Measurements from ENCODE around the gene VMAC. TPM values are rescaled to one million over a fixed set of nuclear protein-coding genes. Genes with fewer than 3 reads are reported as not detected.

VMAC gene
- total RNA-seq, 2 experiments from 2014 or later: 15.6 to 17.5 TPM

DNA sequence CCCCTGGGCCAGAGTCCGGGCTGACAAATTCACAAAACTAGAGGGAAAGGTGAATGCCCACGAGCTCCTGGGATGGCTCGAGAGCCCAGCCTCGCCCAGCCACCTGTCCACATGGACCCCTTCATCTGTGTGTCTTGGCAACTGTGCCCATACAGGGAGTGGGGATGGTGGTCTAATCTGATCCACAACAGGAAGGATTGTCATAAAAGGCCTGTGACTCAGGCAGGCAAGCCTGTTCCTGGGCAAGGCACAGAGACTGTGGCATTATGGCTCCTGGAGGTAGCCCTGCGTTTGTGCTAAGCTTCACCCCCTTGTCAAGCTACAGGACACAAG lies 29.4 kb downstream of the VMAC start:
- no peak overlapping the region for H3K4me3 Mint-ChIP-seq
- ATAC-seq (ENCODE audit: low read depth) (no peak), DNase-seq (no peak)
- no peaks in the 10 kb centered on the region for H3K4me1 Mint-ChIP-seq
- no peaks in the 10 kb centered on the region for H3K9me3 Mint-ChIP-seq
- H3K27ac Mint-ChIP-seq: no peak overlapping the region
- H3K36me3 Mint-ChIP-seq: peaks cover 7% of the 10 kb centered on the region
- POLR2A ChIA-PET: interaction anchor here (1.3 kb wide), 1 partner anchor 13 kb away, joined by 4 read pairs; no protein-coding TSS in a partner anchor
- H3K27me3 Mint-ChIP-seq: no peaks in the 10 kb centered on the region

DNA sequence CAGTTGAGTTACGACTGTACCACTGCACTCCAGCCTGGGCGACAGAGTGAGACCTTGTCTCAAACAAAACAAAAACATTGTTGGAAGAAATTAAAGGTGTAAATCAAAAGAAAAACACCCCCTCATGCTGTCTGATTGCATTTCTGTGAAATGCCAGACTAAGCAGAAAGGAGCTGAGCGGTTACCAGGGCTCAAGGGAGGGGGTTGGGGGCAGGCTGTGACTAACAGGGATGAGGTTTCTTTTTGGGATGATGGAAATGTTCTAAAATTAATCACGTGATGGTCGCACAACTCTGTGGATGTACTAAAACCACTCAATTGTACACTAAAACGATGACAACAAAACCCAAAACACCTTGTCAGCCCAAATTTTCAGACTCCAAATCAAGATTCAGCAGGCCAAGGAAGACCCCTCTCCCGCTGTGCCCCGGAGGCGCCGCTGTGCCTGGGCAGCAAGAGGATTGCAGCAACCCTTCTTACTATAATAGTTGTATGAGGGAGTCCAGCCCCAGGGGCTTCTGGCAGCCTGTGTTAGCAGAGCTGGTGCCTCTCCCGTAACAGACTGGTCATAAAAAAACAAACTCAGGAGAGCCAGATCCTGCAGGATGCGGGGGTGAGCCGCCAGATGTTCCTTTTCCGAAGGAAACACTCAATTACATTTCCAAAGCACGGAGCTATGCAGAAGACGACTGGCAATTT lies 30.3 kb downstream of the VMAC start:
- H3K4me1 Mint-ChIP-seq: no peaks in the 10 kb centered on the region
- H3K27me3 Mint-ChIP-seq: no peaks in the 10 kb centered on the region
- no peak for ATAC-seq (ENCODE audit: low read depth)
- no peak overlapping the region for H3K4me3 Mint-ChIP-seq
- no peak overlapping the region for H3K27ac Mint-ChIP-seq
- DNase-seq: no peak
- POLR2A ChIA-PET: no interaction called here
- no peaks in the 10 kb centered on the region for H3K9me3 Mint-ChIP-seq
- peaks cover 7% of the 10 kb centered on the region for H3K36me3 Mint-ChIP-seq

DNA sequence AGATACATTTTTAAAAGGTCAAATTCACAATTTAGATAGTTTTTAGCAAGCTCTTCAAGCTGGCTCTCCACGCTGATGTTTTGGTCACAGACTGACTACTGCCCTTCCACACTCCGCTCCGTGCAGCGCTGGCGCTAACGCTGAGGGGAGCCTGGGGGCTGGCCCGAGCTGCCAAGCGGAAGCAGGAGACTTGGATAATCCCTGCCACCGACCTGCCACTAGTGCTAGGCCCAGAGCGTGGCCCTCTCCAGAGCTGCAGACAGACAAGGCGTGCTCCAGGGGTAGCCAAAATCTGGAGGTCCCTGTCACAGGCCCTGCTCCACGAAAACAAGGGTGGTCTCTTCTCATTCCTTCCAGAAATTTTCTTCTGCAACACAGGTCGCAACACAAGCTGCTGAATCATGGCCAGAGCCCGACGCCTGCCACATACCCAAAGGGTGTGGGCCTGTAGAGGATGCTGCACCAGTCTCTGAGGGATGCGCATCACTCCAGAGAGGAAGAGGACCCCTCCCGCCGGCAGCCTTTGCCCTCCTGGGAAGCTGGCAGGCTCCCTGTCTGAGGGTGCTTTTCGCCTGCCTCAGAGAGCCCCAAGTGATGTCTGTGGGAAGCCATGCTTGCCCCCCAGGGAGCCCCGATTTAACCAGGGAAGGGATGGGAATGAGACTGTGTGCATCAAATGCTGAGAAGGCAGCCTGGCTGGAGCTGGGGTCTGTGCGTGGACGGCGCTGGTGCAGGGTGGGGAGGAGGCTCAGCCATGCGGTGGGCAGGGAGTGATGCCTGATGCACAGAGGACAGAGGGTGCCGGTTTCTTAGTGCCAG lies 31.0 kb downstream of the VMAC start:
- no peaks in the 10 kb centered on the region for H3K4me1 Mint-ChIP-seq
- POLR2A ChIA-PET: no interaction called here
- ATAC-seq (ENCODE audit: low read depth) (no peak), DNase-seq (no peak)
- peaks cover 7% of the 10 kb centered on the region for H3K36me3 Mint-ChIP-seq
- H3K4me3 Mint-ChIP-seq: no peak overlapping the region
- H3K27ac Mint-ChIP-seq: no peak overlapping the region
- H3K27me3 Mint-ChIP-seq: no peaks in the 10 kb centered on the region
- no peaks in the 10 kb centered on the region for H3K9me3 Mint-ChIP-seq

DNA sequence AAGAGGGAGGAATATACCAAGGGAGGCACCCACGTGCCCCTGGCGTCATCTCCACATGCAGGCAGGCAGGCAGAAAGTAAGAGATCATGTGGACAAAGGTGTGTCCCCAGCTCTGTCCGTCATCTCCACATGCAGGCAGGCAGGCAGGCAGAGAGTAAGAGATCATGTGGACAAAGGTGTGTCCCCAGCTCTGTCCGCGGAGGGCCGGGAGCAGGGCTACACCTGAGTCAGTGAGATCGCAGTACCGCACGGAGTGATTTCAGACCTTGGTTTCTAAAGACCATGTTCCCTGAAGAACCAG lies 31.6 kb downstream of the VMAC start:
- H3K27ac Mint-ChIP-seq: no peak overlapping the region
- H3K4me3 Mint-ChIP-seq: no peak overlapping the region
- H3K27me3 Mint-ChIP-seq: no peaks in the 10 kb centered on the region
- DNase-seq (no peak), ATAC-seq (ENCODE audit: low read depth) (no peak)
- H3K4me1 Mint-ChIP-seq: no peaks in the 10 kb centered on the region
- H3K36me3 Mint-ChIP-seq: peaks cover 7% of the 10 kb centered on the region
- H3K9me3 Mint-ChIP-seq: no peaks in the 10 kb centered on the region
- POLR2A ChIA-PET: no interaction called here

DNA sequence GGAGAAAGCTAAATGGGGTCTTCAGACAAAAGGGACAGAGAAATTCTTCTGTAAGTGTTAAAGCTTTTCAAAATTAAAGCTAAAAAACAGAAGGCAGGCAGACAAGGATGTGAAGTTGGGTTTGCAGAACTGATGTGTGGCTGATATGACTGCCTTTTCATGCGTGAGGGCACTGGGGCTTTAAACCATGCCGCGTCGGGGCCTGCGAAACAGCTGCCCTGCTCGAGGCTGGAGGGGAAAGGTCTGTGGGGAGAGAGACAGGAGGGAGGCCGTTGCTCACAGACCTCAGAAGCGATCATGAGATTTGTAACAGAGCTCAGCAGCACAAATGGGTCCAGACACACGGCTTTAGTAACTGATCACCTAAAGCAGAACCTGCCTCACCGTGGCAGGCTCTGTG lies 32.9 kb downstream of the VMAC start:
- ATAC-seq (ENCODE audit: low read depth) (no peak), DNase-seq (no peak)
- Mint-ChIP-seq H3K27me3 (no peaks in the 10 kb centered on the region), H3K27ac (peak overlapping the region; percentile 34), H3K4me3 (no peak overlapping the region), H3K36me3 (peaks cover 7% of the 10 kb centered on the region), H3K9me3 (no peaks in the 10 kb centered on the region), H3K4me1 (no peaks in the 10 kb centered on the region)
- POLR2A ChIA-PET: interaction anchor here (0.6 kb wide), 1 partner anchor 222 kb away, joined by 3 read pairs; no protein-coding TSS in a partner anchor

DNA sequence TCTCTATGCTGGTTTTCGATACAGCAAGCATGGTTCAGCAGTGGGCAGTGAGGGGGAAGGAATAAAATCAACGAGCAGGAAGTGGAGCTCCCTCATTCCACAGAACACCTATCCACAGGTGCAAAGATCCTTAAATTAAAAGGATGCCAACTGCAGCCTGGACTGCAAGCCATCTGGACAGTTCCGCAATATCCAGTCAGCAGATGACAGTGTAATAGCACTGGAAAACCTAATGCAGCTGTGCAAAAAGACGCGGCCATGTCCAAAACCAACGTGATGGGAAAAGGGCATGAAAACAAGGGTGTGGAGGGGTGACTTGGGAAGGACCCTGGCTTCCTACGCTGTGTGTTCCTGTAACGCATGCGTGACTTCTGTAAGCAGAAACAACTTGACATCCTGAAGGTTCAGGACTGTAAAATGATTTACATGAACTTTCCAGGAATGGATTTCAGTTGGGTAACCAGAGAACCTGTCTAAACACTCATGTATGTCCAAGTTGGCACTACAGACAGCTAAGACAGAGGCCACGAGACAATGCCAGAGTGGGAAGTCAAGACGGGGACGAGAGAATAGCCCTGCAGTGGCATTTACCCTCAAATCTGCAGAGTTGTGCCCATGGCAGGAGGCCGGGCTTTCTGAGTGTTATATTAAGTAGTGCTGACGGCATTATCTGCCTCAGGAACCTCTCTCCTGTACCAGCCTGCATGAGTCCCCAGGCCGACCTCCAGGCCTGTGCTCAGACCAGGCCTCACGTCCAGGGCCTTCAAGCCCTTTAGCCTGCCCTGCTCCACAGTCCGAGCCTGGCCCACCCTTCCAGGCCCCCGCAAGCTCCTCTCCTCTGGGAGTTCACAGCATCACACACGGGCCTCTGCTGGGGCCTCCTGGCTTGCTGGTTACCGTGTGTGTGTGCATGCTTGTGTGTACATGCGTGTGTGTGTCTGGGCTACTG lies 35.9 kb downstream of the VMAC start:
- H3K4me3 Mint-ChIP-seq: no peak overlapping the region
- H3K27ac Mint-ChIP-seq: no peak overlapping the region
- DNase-seq (no peak), ATAC-seq (ENCODE audit: low read depth) (no peak)
- H3K27me3 Mint-ChIP-seq: no peaks in the 10 kb centered on the region
- no peaks in the 10 kb centered on the region for H3K9me3 Mint-ChIP-seq
- POLR2A ChIA-PET: no interaction called here
- H3K36me3 Mint-ChIP-seq: peaks cover 3% of the 10 kb centered on the region
- H3K4me1 Mint-ChIP-seq: peaks cover 7% of the 10 kb centered on the region

DNA sequence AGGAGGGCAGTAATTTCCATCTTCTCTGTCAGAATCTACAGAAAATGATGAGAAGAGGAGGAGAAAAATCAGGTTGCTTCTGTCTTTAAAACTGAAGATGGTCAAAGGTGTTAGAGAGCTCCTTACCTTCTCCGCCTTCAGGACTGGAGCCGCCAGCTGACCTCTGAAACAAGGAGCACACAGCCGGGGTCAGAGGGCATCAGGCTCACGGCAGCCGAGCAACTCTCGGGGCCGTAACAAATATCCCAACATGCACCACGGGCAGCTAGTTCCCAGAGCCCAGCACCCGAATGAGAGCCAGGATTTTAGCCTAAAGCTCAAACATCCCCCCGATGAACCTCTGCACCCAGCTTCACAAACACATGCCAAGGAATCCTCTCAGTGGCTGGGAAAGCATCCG lies 37.0 kb downstream of the VMAC start:
- no peaks in the 10 kb centered on the region for H3K9me3 Mint-ChIP-seq
- no peak overlapping the region for H3K27ac Mint-ChIP-seq
- peaks cover 7% of the 10 kb centered on the region for H3K4me1 Mint-ChIP-seq
- POLR2A ChIA-PET: interaction anchor here (1.2 kb wide), 1 partner anchor 11 kb away, joined by 5 read pairs; no protein-coding TSS in a partner anchor
- no peaks in the 10 kb centered on the region for H3K27me3 Mint-ChIP-seq
- DNase-seq (no peak), ATAC-seq (ENCODE audit: low read depth) (no peak)
- no peaks in the 10 kb centered on the region for H3K36me3 Mint-ChIP-seq
- no peak overlapping the region for H3K4me3 Mint-ChIP-seq

DNA sequence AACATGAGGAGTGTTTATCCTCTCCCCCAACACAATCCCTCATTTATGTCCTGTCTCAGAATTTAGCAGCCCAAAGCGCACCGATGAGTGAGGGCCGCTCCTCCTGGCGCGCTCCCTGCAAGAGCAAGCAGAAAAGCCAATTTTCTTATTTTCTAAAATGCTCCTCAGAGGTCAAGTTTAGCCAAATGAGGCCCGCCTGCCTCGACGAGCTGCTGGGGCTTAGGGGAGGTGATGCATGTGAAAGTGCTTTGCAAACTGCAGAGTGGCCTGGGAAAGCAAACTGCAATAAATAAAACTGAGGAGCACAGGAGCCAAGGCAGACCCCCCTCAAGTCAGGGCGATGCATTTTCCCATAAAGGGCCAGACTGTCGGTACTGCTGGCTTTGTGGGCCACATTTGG lies 38.4 kb downstream of the VMAC start:
- POLR2A ChIA-PET: no interaction called here
- H3K27me3 Mint-ChIP-seq: no peaks in the 10 kb centered on the region
- H3K9me3 Mint-ChIP-seq: no peaks in the 10 kb centered on the region
- peaks cover 5% of the 10 kb centered on the region for H3K36me3 Mint-ChIP-seq
- peaks cover 14% of the 10 kb centered on the region for H3K4me1 Mint-ChIP-seq
- DNase-seq (no peak), ATAC-seq (ENCODE audit: low read depth) (no peak)
- peak overlapping the region; percentile 7 for H3K27ac Mint-ChIP-seq
- no peak overlapping the region for H3K4me3 Mint-ChIP-seq

DNA sequence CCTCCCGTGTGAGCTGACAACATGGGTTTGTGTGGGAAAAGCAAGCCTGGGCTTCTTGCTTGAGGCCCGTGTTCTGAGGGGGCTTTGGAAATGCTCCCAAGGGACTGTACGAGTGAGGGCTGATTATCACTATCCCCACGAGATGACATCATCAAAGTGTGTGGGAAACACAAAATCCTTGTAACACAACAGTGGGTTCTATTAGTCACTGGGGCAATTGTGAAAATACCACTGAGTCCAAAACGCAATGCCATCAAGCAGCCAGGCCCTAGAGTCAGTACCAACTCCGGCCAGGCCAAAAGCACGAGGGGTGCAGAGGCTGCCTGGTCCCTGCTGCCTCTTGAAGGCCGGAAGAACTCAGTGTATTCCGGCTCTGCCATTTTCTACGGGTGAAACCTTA lies 39.0 kb downstream of the VMAC start:
- Mint-ChIP-seq H3K36me3 (peaks cover 5% of the 10 kb centered on the region), H3K4me3 (no peak overlapping the region), H3K9me3 (no peaks in the 10 kb centered on the region), H3K27me3 (no peaks in the 10 kb centered on the region), H3K4me1 (peaks cover 17% of the 10 kb centered on the region), H3K27ac (no peak overlapping the region)
- POLR2A ChIA-PET: no interaction called here
- no peak for ATAC-seq (ENCODE audit: low read depth)
- no peak for DNase-seq

DNA sequence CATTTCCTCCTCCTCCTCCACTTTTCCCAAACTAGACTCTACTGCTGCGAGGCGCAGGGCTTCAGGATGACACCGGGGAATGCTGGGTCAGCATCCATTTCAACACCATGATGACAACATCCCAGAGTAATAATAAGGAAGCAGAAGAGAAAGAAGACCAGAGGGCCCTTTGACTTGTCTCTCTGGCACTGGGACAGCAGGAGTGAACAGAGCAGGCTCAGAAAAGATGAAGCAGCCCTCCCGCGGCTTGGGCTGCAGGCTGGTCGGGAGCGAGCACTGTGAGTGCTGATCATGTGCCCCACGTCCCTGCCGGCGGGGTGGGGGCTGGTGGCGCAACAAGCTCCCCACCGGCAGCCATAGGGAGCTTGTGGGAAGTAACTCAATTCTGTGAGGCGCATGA lies 42.8 kb downstream of the VMAC start:
- ATAC-seq (ENCODE audit: low read depth): no peak
- peaks cover 52% of the 10 kb centered on the region for H3K4me1 Mint-ChIP-seq
- POLR2A ChIA-PET: interaction anchor here (0.9 kb wide), 1 partner anchor 14 kb away, joined by 4 read pairs; no protein-coding TSS in a partner anchor
- peaks cover 11% of the 10 kb centered on the region for H3K36me3 Mint-ChIP-seq
- H3K27me3 Mint-ChIP-seq: no peaks in the 10 kb centered on the region
- DNase-seq: no peak
- peak overlapping the region; percentile 84 for H3K27ac Mint-ChIP-seq
- H3K4me3 Mint-ChIP-seq: peak overlapping the region; percentile 19
- H3K9me3 Mint-ChIP-seq: no peaks in the 10 kb centered on the region

DNA sequence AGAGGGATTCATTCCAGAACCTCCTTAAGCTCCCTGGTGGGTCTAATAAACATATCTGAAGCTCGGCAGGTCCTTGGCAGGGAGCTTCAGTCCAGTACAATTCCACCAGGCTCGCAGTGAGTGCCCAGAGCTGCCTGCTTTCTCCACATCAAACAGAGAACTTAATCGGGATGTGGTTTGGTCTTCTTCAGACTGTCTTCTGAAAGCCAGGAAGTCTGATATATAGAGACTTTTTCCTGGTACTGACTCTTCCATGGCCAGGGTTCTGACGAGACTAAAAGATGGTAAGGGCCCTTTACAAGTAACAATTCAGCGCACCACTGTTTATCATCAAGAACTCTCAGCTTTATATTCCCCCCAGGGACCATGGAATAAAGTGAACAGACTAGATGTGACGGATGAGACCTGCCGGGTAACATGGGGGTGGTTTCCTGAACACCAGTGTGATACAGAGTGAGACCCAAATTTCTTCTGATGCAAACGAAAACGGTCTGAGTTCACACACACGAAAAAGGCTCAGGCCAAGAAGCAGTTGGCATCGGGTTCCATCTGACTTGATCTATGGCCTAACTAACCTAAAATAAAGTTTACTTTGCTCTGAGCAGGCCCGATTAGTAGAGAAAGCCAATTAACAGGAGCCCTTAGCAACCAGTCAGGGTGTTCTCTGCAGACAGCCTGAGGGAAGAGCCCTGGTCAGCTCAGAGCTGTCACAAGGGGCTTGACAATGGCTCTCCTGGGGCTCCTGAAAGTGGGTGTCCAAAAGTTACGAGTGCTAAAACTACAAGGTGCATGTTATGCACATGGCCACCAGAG lies 44.3 kb downstream of the VMAC start:
- DNase-seq (no peak), ATAC-seq (ENCODE audit: low read depth) (peak; percentile 35)
- Mint-ChIP-seq H3K4me3 (peak overlapping the region; percentile 56), H3K36me3 (peaks cover 11% of the 10 kb centered on the region), H3K9me3 (no peaks in the 10 kb centered on the region), H3K4me1 (peaks cover 66% of the 10 kb centered on the region), H3K27ac (peak overlapping the region; percentile 84), H3K27me3 (no peaks in the 10 kb centered on the region)
- POLR2A ChIA-PET: interaction anchor here (1.0 to 2.4 kb wide), 7 partner anchors 10 to 121 kb away, joined by 3 to 11 read pairs (median 4); partner anchors contain the start of genes NDUFA11 and RANBP3

DNA sequence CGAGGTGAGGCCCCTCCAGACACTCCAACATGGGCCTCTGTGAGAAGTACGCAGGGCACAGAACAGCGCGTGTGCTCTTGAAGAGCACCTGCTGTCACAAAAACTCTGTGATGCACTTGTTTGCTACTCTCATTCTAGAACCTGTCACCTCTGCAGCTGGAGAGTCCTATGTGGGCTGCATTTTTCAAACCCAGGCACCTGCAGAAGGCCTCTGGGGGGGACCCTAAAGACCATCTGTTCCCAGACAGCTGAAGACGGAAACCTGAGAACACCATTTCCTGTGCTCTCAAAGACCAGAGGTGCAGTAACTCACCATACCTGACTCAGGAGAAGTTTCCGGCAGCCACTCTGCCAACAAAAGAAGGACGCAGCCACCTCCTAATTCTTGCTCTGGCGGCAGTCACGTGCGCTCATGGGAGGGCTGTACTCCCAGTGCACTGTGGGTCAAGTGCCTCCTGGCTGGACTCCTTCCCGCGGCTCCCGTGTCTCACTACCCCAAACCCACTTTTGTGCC lies 45.2 kb downstream of the VMAC start:
- peaks cover 67% of the 10 kb centered on the region for H3K4me1 Mint-ChIP-seq
- H3K36me3 Mint-ChIP-seq: peaks cover 15% of the 10 kb centered on the region
- DNase-seq (peak; percentile 57), ATAC-seq (ENCODE audit: low read depth) (peak; percentile 64)
- H3K4me3 Mint-ChIP-seq: peak overlapping the region; percentile 56
- H3K27me3 Mint-ChIP-seq: no peaks in the 10 kb centered on the region
- POLR2A ChIA-PET: interaction anchor here (0.6 to 2.4 kb wide), 5 partner anchors 11 to 199 kb away, joined by 3 to 11 read pairs (median 4); partner anchors contain the start of gene RANBP3
- peak overlapping the region; percentile 84 for H3K27ac Mint-ChIP-seq
- H3K9me3 Mint-ChIP-seq: no peaks in the 10 kb centered on the region
